DOHH2 (cell line): ENCODE measurements around the gene TIMM23.
"Not testable (repeated sequence)": the region's sequence is repeated elsewhere in the genome, so short reads cannot be mapped to it uniquely, and the experiment has no call there.

Experiments
- CTCF ChIP-seq: fragments of 200-600 bp; sonication (generic); IDR thresholded peaks from one replicate; pipeline ENCODE4 v1.5.1; 2014; ENCODE audit warnings: antibody characterized with exemption, mild to moderate bottlenecking, low read depth, low read length; ENCODE audit not compliant: poor library complexity, severe bottlenecking
- EZH2phosphoT487 ChIP-seq: fragments of 200-600 bp; sonication (generic); IDR thresholded peaks from 2 replicates; pipeline ENCODE4 v1.6.1; 2017; ENCODE audit warnings: borderline replicate concordance, mild to moderate bottlenecking, antibody characterized with exemption, low read length, moderate library complexity, mixed read lengths

GRCh38 chr10:45947363-45947762 lies 24.9 kb upstream of the TIMM23 start:
- TF ChIP-seq CTCF, EZH2phosphoT487: not testable (repeated sequence)
